Left ventricle myocardium inferior (tissue), 1 donor: ENCODE measurements around the gene TANGO2. TPM values are rescaled to one million over a fixed set of nuclear protein-coding genes. Genes with fewer than 3 reads are reported as not detected.

ENCODE experiments used
- DNase-seq: peaks from one replicate; pipeline ENCODE4 v3.0.0-alpha.2; 2020
- H3K27ac ChIP-seq: fragments of 200-600 bp; replicated peaks from 2 replicates; pipeline ENCODE4 v1.8.0; 2021
- H3K27me3 ChIP-seq: fragments of 200-600 bp; 2 replicates; pipeline ENCODE4 v1.8.0; 2021; ENCODE audit warnings: low read depth
- H3K36me3 ChIP-seq: fragments of 200-600 bp; 2 replicates; pipeline ENCODE4 v1.8.0; 2021
- H3K4me1 ChIP-seq: fragments of 200-600 bp; 2 replicates; pipeline ENCODE4 v1.8.0; 2021
- H3K4me3 ChIP-seq: fragments of 200-600 bp; 2 replicates; pipeline ENCODE4 v1.8.0; 2021; ENCODE audit warnings: mild to moderate bottlenecking, moderate library complexity
- H3K9me3 ChIP-seq: fragments of 200-600 bp; replicated peaks from 2 replicates; pipeline ENCODE4 v1.8.0; 2021
- intact Hi-C: fragments of 100-400 bp; cut with micrococcal nuclease; formaldehyde crosslinking; loops from one replicate; pipeline ENCODE4 v1.11.0; 2022
- total RNA-seq: library from RNA; stranded (reverse); fragmentation: NEBNext Ultra II Directional; extraction: Animal tissue kit (Norgen Biotek cat#: 25700); gene quantifications from one replicate; pipeline ENCODE4 v1.2.1, GENCODE V29; 2021
- TF ChIP-seq, protein P1 (sequence below): fragments of 200-600 bp; IDR thresholded peaks from 2 replicates; pipeline ENCODE4 v1.8.0; 2021; ENCODE audit warnings: antibody characterized with exemption, mild to moderate bottlenecking, borderline replicate concordance
- donor health status: DM: no; HTN: yes; CAD: no; lungs with severe emphysema.

The TANGO2 gene
- total RNA-seq, 1 donor from 2014 or later = 71.7 TPM

DNA sequence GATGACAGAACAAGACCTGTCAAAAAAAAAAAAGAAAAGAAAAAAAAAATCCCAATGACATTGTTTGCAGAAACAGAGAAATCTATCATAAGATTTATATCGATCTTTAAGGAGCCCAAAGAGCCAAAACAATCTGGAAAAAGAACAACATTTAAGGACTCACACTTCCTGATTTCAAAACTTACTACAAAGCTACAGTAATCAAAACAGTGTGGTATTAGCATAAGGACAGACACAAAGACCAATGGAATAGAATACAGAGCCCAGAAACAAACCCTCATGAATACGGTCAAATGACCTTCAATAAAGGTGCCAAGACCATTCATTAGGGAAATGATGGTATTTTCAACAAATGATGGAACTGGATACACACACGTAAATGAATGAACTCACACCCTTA lies 16.4 kb upstream of the TANGO2 start:
- DNase-seq = no peak
- no peak overlapping the region for H3K4me3 ChIP-seq
- no peak overlapping the region for H3K27ac ChIP-seq
- intact Hi-C loops = no loop called here
- H3K27me3 ChIP-seq = no peaks in the 10 kb centered on the region
- H3K9me3 ChIP-seq = peaks cover 21% of the 10 kb centered on the region
- peaks cover 26% of the 10 kb centered on the region for H3K4me1 ChIP-seq
- H3K36me3 ChIP-seq = no peaks in the 10 kb centered on the region
- TF ChIP-seq, protein P1, sequence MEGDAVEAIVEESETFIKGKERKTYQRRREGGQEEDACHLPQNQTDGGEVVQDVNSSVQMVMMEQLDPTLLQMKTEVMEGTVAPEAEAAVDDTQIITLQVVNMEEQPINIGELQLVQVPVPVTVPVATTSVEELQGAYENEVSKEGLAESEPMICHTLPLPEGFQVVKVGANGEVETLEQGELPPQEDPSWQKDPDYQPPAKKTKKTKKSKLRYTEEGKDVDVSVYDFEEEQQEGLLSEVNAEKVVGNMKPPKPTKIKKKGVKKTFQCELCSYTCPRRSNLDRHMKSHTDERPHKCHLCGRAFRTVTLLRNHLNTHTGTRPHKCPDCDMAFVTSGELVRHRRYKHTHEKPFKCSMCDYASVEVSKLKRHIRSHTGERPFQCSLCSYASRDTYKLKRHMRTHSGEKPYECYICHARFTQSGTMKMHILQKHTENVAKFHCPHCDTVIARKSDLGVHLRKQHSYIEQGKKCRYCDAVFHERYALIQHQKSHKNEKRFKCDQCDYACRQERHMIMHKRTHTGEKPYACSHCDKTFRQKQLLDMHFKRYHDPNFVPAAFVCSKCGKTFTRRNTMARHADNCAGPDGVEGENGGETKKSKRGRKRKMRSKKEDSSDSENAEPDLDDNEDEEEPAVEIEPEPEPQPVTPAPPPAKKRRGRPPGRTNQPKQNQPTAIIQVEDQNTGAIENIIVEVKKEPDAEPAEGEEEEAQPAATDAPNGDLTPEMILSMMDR = no peak

GRCh38 chr22:20008221-20008995 lies 12.5 kb upstream of the TANGO2 start:
- Histone ChIP-seq H3K4me1 (peaks cover 23% of the 10 kb centered on the region), H3K4me3 (no peak overlapping the region), H3K27ac (no peak overlapping the region), H3K27me3 (no peaks in the 10 kb centered on the region), H3K36me3 (no peaks in the 10 kb centered on the region), H3K9me3 (peaks cover 13% of the 10 kb centered on the region)
- intact Hi-C loops = no loop called here
- TF ChIP-seq, protein P1 = no peak
- no peak for DNase-seq

DNA sequence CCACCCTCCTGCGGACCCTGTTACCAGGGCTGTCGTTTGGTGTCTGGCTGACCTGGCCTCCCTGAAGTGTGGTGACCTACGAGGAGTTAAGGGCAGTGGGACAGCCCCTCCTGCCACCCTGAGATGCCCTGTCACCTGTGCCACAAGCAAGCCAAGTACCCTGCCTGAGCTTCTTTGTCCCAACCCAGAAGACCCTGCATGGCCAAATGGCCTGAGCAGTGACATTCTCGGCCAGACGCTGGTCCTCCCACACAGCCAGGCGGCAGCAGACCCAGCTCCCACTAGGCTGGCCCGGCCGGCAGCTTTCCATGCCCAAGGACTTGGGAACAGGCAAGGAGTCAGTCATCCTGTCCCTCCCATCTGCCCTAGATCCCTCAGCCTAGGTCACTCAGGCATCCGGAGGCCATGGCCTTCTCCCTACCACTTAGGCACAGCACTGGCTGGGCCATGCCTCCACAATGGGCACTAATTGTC lies 11.9 kb upstream of the TANGO2 start:
- no peak for DNase-seq
- TF ChIP-seq, protein P1 = no peak
- intact Hi-C loops = no loop called here
- H3K36me3 ChIP-seq = no peaks in the 10 kb centered on the region
- H3K4me3 ChIP-seq = no peak overlapping the region
- peaks cover 7% of the 10 kb centered on the region for H3K9me3 ChIP-seq
- no peak overlapping the region for H3K27ac ChIP-seq
- H3K27me3 ChIP-seq = no peaks in the 10 kb centered on the region
- H3K4me1 ChIP-seq = peaks cover 28% of the 10 kb centered on the region

DNA sequence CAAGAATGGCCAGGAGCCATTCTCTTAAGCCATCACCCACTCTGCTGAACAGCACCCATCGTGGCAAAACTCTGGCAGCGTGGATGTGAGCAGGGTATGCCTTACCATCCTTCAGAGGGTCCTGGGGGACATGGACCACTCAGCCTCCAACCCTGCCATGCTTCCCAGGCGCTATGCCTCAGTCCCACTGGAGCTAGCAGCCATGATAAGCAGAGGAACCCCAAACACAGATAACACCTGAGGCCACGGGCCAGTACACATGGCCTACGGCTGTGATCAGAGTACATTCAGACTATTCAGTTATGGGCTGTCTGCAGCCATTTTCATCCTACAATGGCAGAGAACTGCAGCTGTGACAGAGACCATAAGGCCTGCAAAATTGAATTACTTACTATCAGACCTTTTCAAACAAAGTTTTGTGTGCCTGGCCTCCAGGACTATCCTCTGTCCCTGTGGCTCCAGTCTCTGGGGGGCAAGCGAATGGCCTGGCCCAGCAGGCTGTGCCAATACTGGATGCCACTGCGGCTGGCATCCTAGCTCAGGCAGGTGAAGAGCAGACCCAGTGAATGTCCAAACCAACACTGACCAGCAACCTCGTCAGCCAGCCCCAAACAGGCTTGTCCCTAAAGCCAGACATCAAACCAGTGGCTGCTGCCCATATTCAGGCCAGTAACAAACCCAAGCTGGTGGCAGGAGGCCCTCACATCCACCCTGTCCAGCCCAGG lies 11.2 kb upstream of the TANGO2 start:
- intact Hi-C loops = loop anchor here (5.0 kb wide), 1 partner anchor 37 kb away; no protein-coding TSS in a partner anchor
- no peak for DNase-seq

GRCh38 chr22:20010307-20011122 lies 10.4 kb upstream of the TANGO2 start:
- Histone ChIP-seq H3K4me3 (no peak overlapping the region), H3K27ac (peak overlapping the region; percentile 12), H3K27me3 (no peaks in the 10 kb centered on the region), H3K4me1 (peaks cover 38% of the 10 kb centered on the region), H3K36me3 (no peaks in the 10 kb centered on the region), H3K9me3 (no peaks in the 10 kb centered on the region)
- intact Hi-C loops = loop anchor here (5.0 kb wide), 1 partner anchor 38 kb away; no protein-coding TSS in a partner anchor
- DNase-seq = no peak
- TF ChIP-seq, protein P1 = no peak

More for the DNA sequence above, 11.2 kb upstream of the TANGO2 start:
- H3K27ac ChIP-seq = no peak overlapping the region
- H3K4me3 ChIP-seq = no peak overlapping the region
- H3K4me1 ChIP-seq = peaks cover 30% of the 10 kb centered on the region
- H3K36me3 ChIP-seq = no peaks in the 10 kb centered on the region
- no peaks in the 10 kb centered on the region for H3K27me3 ChIP-seq
- TF ChIP-seq, protein P1 = no peak
- H3K9me3 ChIP-seq = no peaks in the 10 kb centered on the region
